DOHH2 (cell line): ENCODE results near the gene TMEM248.
A peak's percentile ranks its signal among the peaks of the same experiment; 100 is the strongest.
"Not testable (repeated sequence)": the region's sequence is repeated elsewhere in the genome, so short reads cannot be mapped to it uniquely, and the experiment has no call there.

Experiments
- H3F3A ChIP-seq: fragments of 200-600 bp; sonication (generic), shearing (Covaris generic); 2 replicates; pipeline ENCODE4 v1.6.0; 2016; ENCODE audit warnings: antibody characterized with exemption, mild to moderate bottlenecking; ENCODE audit not compliant: control insufficient read depth, insufficient read depth
- H3K27ac ChIP-seq: fragments of 200-600 bp; sonication (generic); 2 replicates; pipeline ENCODE4 v1.5.1; 2014; ENCODE audit warnings: low read depth, mild to moderate bottlenecking, low read length, moderate library complexity
- H3K27me3 ChIP-seq: fragments of 200-600 bp; sonication (generic); 2 replicates; pipeline ENCODE4 v1.6.1; 2014; ENCODE audit warnings: mild to moderate bottlenecking, low read length, mixed read lengths; ENCODE audit not compliant: control insufficient read depth
- H3K36me3 ChIP-seq: fragments of 200-600 bp; sonication (generic); 2 replicates; pipeline ENCODE4 v1.6.1; 2014; ENCODE audit warnings: mild to moderate bottlenecking, low read length, moderate library complexity, mixed read lengths; ENCODE audit not compliant: control insufficient read depth
- H3K4me1 ChIP-seq: fragments of 200-600 bp; sonication (generic); 2 replicates; pipeline ENCODE4 v1.6.1; 2014; ENCODE audit warnings: mild to moderate bottlenecking, low read length, mixed read lengths; ENCODE audit not compliant: control insufficient read depth
- H3K4me2 ChIP-seq: fragments of 200-600 bp; sonication (generic); 2 replicates; pipeline ENCODE4 v1.6.0; 2014; ENCODE audit warnings: mild to moderate bottlenecking, low read length, moderate library complexity
- H3K4me3 ChIP-seq: fragments of 200-600 bp; sonication (generic); 2 replicates; pipeline ENCODE4 v1.5.1; 2014; ENCODE audit warnings: mild to moderate bottlenecking, low read length, mixed read lengths
- H3K79me2 ChIP-seq: fragments of 200-600 bp; sonication (generic); 2 replicates; pipeline ENCODE4 v1.6.1; 2014; ENCODE audit warnings: mild to moderate bottlenecking, low read length, mixed read lengths; ENCODE audit not compliant: control insufficient read depth
- H3K9me2 ChIP-seq: fragments of 200-600 bp; sonication (generic); replicated peaks from 2 replicates; pipeline ENCODE4 v1.6.1; 2014; ENCODE audit warnings: mild to moderate bottlenecking, low read length, mixed read lengths; ENCODE audit not compliant: control insufficient read depth
- H3K9me3 ChIP-seq: fragments of 200-600 bp; sonication (generic); 2 replicates; pipeline ENCODE4 v1.6.1; 2014; ENCODE audit warnings: antibody characterized with exemption, low read length, mixed read lengths; ENCODE audit not compliant: control insufficient read depth, insufficient read depth
- H4K20me1 ChIP-seq: fragments of 200-600 bp; sonication (generic); 2 replicates; pipeline ENCODE4 v1.6.0; 2014; ENCODE audit warnings: low read depth, mild to moderate bottlenecking, antibody characterized with exemption, low read length, moderate library complexity; ENCODE audit not compliant: control insufficient read depth, insufficient read depth
- CTCF ChIP-seq: fragments of 200-600 bp; sonication (generic); IDR thresholded peaks from one replicate; pipeline ENCODE4 v1.5.1; 2014; ENCODE audit warnings: antibody characterized with exemption, mild to moderate bottlenecking, low read depth, low read length; ENCODE audit not compliant: poor library complexity, severe bottlenecking
- EZH2phosphoT487 ChIP-seq: fragments of 200-600 bp; sonication (generic); IDR thresholded peaks from 2 replicates; pipeline ENCODE4 v1.6.1; 2017; ENCODE audit warnings: borderline replicate concordance, mild to moderate bottlenecking, antibody characterized with exemption, low read length, moderate library complexity, mixed read lengths

TMEM248 gene

GRCh38 chr7:66905689-66906088 lies 15.3 kb upstream of the TMEM248 start:
- H3F3A ChIP-seq, result 0 out of 2 replicates have a peak, but pooled peaks cover 3% of the 10 kb centered on the region
- H3K36me3 ChIP-seq, result peaks cover 6% of the 10 kb centered on the region; the same call in 1 of the 2 replicates
- H3K27me3 ChIP-seq, result no peaks in the 10 kb centered on the region
- H4K20me1 ChIP-seq, result no peaks in the 10 kb centered on the region
- no peaks in the 10 kb centered on the region for H3K4me1 ChIP-seq
- H3K79me2 ChIP-seq, result no peaks in the 10 kb centered on the region
- H3K9me2 ChIP-seq, result no peaks in the 10 kb centered on the region
- no peak overlapping the region for H3K4me2 ChIP-seq
- no peaks in the 10 kb centered on the region for H3K9me3 ChIP-seq
- H3K4me3 ChIP-seq, result no peak overlapping the region
- TF ChIP-seq CTCF (peak; percentile 56), EZH2phosphoT487 (no peak)
- no peak overlapping the region for H3K27ac ChIP-seq

- H3K79me2 ChIP-seq, result no peaks in the 10 kb centered on the region
- H3K36me3 ChIP-seq, result no peaks in the 10 kb centered on the region
- H3K4me3 ChIP-seq, result no peak overlapping the region
- no peak overlapping the region for H3K27ac ChIP-seq
- no peaks in the 10 kb centered on the region for H3K9me3 ChIP-seq
- TF ChIP-seq EZH2phosphoT487 (no peak), CTCF (no peak)
- H3K9me2 ChIP-seq, result no peaks in the 10 kb centered on the region
- no peaks in the 10 kb centered on the region for H4K20me1 ChIP-seq
- 0 out of 2 replicates have a peak, but pooled peaks cover 3% of the 10 kb centered on the region for H3F3A ChIP-seq
- H3K27me3 ChIP-seq, result no peaks in the 10 kb centered on the region
- H3K4me1 ChIP-seq, result no peaks in the 10 kb centered on the region
- no peak overlapping the region for H3K4me2 ChIP-seq
These were observed 13.3 kb upstream of the TMEM248 start for GRCh38 chr7:66907731-66908130.

- not testable (repeated sequence) for H3F3A ChIP-seq, H3K4me2 ChIP-seq, H3K27me3 ChIP-seq, H3K4me1 ChIP-seq, H3K4me3 ChIP-seq, H3K27ac ChIP-seq, H3K9me2 ChIP-seq, H3K9me3 ChIP-seq, H4K20me1 ChIP-seq, H3K36me3 ChIP-seq, H3K79me2 ChIP-seq
These were observed 12.4 kb upstream of the TMEM248 start for GRCh38 chr7:66908598-66908997.

- TF ChIP-seq CTCF, result no peak
- TF ChIP-seq EZH2phosphoT487, result no peak
- no peaks in the 10 kb centered on the region for H3K36me3 ChIP-seq
- no peak overlapping the region for H3K4me2 ChIP-seq
- no peaks in the 10 kb centered on the region for H3K27me3 ChIP-seq
- peaks cover 10% of the 10 kb centered on the region; the same call in 1 of the 2 replicates for H3F3A ChIP-seq
- no peaks in the 10 kb centered on the region for H3K79me2 ChIP-seq
- no peak overlapping the region for H3K27ac ChIP-seq
- H4K20me1 ChIP-seq, result no peaks in the 10 kb centered on the region
- H3K4me1 ChIP-seq, result peaks cover 12% of the 10 kb centered on the region
- H3K9me2 ChIP-seq, result no peaks in the 10 kb centered on the region
- H3K9me3 ChIP-seq, result no peaks in the 10 kb centered on the region
- H3K4me3 ChIP-seq, result no peak overlapping the region
These were observed 10.2 kb upstream of the TMEM248 start for GRCh38 chr7:66910789-66911188.

GRCh38 chr7:66911191-66911590 lies 9.8 kb upstream of the TMEM248 start:
- H3K9me3 ChIP-seq, H3K36me3 ChIP-seq, H3K27ac ChIP-seq, H3K4me3 ChIP-seq, H3K4me2 ChIP-seq, H3K9me2 ChIP-seq, H4K20me1 ChIP-seq, H3K27me3 ChIP-seq, H3K79me2 ChIP-seq: not testable (repeated sequence)
- peaks cover 10% of the 10 kb centered on the region; the same call in 1 of the 2 replicates for H3F3A ChIP-seq
- H3K4me1 ChIP-seq, result peaks cover 12% of the 10 kb centered on the region
